K562 (cell line): ENCODE results near the gene ACOT7.

Experiments used
- CBX8 ChIP-seq: fragments of 200-600 bp; sonication (generic); IDR thresholded peaks from 2 replicates; pipeline ENCODE4 v1.6.1; 2012; ENCODE audit warnings: borderline replicate concordance, mixed run types, low read depth, mild to moderate bottlenecking, moderate library complexity, mixed read lengths, low read length, control low read depth, inconsistent platforms; ENCODE audit not compliant: poor library complexity, severe bottlenecking; ENCODE audit errors: extremely low read depth
- EGR1 ChIP-seq: fragments of 450-650 bp; conservative IDR thresholded peaks from 2 replicates; pipeline ENCODE4 v1.6.1; 2017; ENCODE audit warnings: mild to moderate bottlenecking
- JUN ChIP-seq, 2 experiments: sonication (generic) in 1 of 2; formaldehyde crosslinking in 1 of 2; IDR thresholded peaks; 2 replicates each; pipeline versions ENCODE4 v1.6.1 to v1.8.0; 2012 to 2022; ENCODE audit warnings: borderline replicate concordance in 2 of 2, mild to moderate bottlenecking in 2 of 2, improper control_type of control experiment in 1 of 2, low read depth in 1 of 2, low read length in 1 of 2, missing genetic modification reagents in 1 of 2
- NFRKB ChIP-seq: fragments of 450-650 bp; IDR thresholded peaks from 2 replicates; pipeline ENCODE4 v1.6.1; 2016; ENCODE audit warnings: low read depth
- POLR2A ChIP-seq: fragments of 450-650 bp; conservative IDR thresholded peaks from 2 replicates; pipeline ENCODE4 v1.6.1; 2016
- POLR2AphosphoS5 ChIP-seq: IDR thresholded peaks from 2 replicates; pipeline ENCODE4 v1.6.1; 2011; ENCODE audit warnings: mild to moderate bottlenecking, low read depth, low read length, moderate library complexity; ENCODE audit not compliant: control insufficient read depth, insufficient read depth
- TGIF2 ChIP-seq: sonication (generic); formaldehyde crosslinking; IDR thresholded peaks from 2 replicates; pipeline ENCODE4 v1.8.1; 2022; ENCODE audit warnings: mild to moderate bottlenecking, missing genetic modification reagents, moderate library complexity
- ZC3H4 ChIP-seq: sonication (generic); formaldehyde crosslinking; IDR thresholded peaks from 2 replicates; pipeline ENCODE4 v1.9.0; 2021; ENCODE audit warnings: missing genetic modification reagents, borderline replicate concordance
- ZNF140 ChIP-seq: fragments of 250-450 bp; sonication (Bioruptor Pico); IDR thresholded peaks from 2 replicates; pipeline ENCODE4 v1.8.0; 2021; ENCODE audit warnings: moderate library complexity, mild to moderate bottlenecking, inconsistent platforms
- TF ChIP-seq, protein P1 (sequence below): fragments of 450-650 bp; conservative IDR thresholded peaks from 2 replicates; pipeline ENCODE4 v1.6.1; 2016; ENCODE audit warnings: missing genetic modification characterization, low read depth, mild to moderate bottlenecking, control low read depth, missing compliant biosample characterization
- TF ChIP-seq, protein P2 (sequence below): fragments of 250-450 bp; sonication (Bioruptor Pico); IDR thresholded peaks from 2 replicates; pipeline ENCODE4 v1.4.0; 2020; ENCODE audit warnings: mild to moderate bottlenecking, moderate library complexity, borderline replicate concordance
- TF ChIP-seq, protein P3 (sequence below), 3 experiments: IDR thresholded peaks in 2 of 3; conservative IDR thresholded peaks in 1 of 3; 2 replicates each; pipeline ENCODE4 v1.5.1; 2011 to 2012; ENCODE audit warnings: low read length in 3 of 3, mild to moderate bottlenecking in 3 of 3, control low read depth in 2 of 3, improper control_type of control experiment in 1 of 3, inconsistent platforms in 1 of 3, low read depth in 1 of 3, mixed read lengths in 1 of 3, moderate library complexity in 1 of 3; ENCODE audit not compliant: insufficient read depth in 2 of 3
- TF ChIP-seq, protein P4 (sequence below): fragments of 250-450 bp; sonication (Bioruptor Pico); IDR thresholded peaks from 2 replicates; pipeline ENCODE4 v1.9.0; 2021; ENCODE audit warnings: mild to moderate bottlenecking

DNA sequence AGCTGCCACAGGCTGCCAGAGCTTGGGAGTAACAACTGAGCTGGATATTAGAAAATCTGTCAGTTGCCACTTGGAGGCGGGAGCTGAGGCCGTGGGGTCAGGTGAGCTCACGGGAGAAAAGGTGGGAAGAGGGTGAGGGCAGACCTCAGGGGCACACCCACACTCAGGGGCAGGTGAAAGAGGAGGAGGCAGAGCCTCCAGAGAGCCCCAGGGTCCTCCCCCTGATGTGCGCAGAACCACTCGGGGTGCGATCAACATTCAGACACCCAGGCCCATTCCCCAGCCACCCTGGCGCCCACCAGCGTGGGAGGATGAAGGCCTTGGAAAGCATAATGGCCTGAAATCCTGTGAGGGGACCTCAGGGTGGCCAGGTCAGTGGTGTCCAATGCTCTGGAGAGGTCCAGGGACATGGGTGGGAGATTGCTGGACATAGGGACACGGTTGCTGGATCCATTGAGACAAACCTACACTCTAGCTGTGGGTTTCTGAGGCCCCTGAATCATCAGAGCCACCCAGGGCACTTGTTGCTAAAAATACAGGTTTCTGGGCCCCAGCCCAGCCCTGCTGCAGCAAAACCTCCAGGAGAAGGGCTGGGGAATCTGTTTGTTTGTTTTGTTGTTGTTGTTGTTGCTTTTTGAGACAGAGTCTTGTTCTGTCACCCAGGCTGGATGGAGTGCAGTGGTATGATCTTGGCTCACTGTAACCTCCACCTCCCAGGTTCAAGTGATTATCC is 83.3 kb downstream of the ACOT7 start:
- TF ChIP-seq, protein P1, sequence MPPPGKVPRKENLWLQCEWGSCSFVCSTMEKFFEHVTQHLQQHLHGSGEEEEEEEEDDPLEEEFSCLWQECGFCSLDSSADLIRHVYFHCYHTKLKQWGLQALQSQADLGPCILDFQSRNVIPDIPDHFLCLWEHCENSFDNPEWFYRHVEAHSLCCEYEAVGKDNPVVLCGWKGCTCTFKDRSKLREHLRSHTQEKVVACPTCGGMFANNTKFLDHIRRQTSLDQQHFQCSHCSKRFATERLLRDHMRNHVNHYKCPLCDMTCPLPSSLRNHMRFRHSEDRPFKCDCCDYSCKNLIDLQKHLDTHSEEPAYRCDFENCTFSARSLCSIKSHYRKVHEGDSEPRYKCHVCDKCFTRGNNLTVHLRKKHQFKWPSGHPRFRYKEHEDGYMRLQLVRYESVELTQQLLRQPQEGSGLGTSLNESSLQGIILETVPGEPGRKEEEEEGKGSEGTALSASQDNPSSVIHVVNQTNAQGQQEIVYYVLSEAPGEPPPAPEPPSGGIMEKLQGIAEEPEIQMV: no peak
- no peak for TF ChIP-seq POLR2A
- no peak for TF ChIP-seq JUN (IDR thresholded peaks at IDR 0.05; ENCODE audit: borderline replicate concordance, low read depth, low read length)
- TF ChIP-seq JUN (CRISPR knock-in tag; IDR thresholded peaks at IDR 0.05; ENCODE audit: borderline replicate concordance): no peak
- TF ChIP-seq POLR2AphosphoS5: no peak
- TF ChIP-seq ZNF140 (CRISPR knock-in tag): no peak
- TF ChIP-seq EGR1: no peak
- TF ChIP-seq, protein P2, sequence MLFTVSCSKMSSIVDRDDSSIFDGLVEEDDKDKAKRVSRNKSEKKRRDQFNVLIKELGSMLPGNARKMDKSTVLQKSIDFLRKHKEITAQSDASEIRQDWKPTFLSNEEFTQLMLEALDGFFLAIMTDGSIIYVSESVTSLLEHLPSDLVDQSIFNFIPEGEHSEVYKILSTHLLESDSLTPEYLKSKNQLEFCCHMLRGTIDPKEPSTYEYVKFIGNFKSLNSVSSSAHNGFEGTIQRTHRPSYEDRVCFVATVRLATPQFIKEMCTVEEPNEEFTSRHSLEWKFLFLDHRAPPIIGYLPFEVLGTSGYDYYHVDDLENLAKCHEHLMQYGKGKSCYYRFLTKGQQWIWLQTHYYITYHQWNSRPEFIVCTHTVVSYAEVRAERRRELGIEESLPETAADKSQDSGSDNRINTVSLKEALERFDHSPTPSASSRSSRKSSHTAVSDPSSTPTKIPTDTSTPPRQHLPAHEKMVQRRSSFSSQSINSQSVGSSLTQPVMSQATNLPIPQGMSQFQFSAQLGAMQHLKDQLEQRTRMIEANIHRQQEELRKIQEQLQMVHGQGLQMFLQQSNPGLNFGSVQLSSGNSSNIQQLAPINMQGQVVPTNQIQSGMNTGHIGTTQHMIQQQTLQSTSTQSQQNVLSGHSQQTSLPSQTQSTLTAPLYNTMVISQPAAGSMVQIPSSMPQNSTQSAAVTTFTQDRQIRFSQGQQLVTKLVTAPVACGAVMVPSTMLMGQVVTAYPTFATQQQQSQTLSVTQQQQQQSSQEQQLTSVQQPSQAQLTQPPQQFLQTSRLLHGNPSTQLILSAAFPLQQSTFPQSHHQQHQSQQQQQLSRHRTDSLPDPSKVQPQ (CRISPR knock-in tag): no peak
- TF ChIP-seq TGIF2 (CRISPR knock-in tag): no peak
- TF ChIP-seq, protein P3, sequence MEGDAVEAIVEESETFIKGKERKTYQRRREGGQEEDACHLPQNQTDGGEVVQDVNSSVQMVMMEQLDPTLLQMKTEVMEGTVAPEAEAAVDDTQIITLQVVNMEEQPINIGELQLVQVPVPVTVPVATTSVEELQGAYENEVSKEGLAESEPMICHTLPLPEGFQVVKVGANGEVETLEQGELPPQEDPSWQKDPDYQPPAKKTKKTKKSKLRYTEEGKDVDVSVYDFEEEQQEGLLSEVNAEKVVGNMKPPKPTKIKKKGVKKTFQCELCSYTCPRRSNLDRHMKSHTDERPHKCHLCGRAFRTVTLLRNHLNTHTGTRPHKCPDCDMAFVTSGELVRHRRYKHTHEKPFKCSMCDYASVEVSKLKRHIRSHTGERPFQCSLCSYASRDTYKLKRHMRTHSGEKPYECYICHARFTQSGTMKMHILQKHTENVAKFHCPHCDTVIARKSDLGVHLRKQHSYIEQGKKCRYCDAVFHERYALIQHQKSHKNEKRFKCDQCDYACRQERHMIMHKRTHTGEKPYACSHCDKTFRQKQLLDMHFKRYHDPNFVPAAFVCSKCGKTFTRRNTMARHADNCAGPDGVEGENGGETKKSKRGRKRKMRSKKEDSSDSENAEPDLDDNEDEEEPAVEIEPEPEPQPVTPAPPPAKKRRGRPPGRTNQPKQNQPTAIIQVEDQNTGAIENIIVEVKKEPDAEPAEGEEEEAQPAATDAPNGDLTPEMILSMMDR (IDR thresholded peaks at IDR 0.05 in 2 of 3, conservative IDR thresholded peaks at IDR 0.05 in 1 of 3; ENCODE audit: insufficient read depth in 2 of 3, low read depth in 1 of 3, low read length in 3 of 3): no peak
- no peak for TF ChIP-seq NFRKB
- TF ChIP-seq ZC3H4 (CRISPR knock-in tag): no peak
- TF ChIP-seq, protein P4, sequence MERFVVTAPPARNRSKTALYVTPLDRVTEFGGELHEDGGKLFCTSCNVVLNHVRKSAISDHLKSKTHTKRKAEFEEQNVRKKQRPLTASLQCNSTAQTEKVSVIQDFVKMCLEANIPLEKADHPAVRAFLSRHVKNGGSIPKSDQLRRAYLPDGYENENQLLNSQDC (CRISPR knock-in tag): no peak
- no peak for TF ChIP-seq CBX8
